Measurements from ENCODE around the gene PCDHGA7.
"Not testable (repeated sequence)": the region's sequence is repeated elsewhere in the genome, so short reads cannot be mapped to it uniquely, and the experiment has no call there.

Gene PCDHGA7

DNA sequence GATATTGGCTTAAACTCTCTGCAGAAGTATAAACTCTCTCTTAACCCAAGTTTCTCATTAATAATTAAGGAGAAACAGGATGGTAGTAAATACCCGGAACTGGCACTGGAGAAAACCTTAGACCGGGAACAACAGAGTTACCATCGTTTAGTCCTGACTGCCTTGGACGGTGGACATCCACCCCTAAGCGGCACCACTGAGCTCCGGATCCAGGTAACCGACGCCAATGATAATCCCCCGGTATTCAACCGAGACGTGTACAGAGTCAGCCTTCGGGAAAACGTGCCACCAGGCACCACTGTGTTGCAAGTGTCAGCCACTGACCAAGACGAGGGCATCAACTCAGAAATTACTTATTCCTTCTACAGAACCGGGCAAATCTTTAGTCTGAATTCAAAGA, 16.1 kb downstream of the PCDHGA7 start:
- no peak for DNase-seq (ENCODE audit: low read depth in 3 of 3)

DNA sequence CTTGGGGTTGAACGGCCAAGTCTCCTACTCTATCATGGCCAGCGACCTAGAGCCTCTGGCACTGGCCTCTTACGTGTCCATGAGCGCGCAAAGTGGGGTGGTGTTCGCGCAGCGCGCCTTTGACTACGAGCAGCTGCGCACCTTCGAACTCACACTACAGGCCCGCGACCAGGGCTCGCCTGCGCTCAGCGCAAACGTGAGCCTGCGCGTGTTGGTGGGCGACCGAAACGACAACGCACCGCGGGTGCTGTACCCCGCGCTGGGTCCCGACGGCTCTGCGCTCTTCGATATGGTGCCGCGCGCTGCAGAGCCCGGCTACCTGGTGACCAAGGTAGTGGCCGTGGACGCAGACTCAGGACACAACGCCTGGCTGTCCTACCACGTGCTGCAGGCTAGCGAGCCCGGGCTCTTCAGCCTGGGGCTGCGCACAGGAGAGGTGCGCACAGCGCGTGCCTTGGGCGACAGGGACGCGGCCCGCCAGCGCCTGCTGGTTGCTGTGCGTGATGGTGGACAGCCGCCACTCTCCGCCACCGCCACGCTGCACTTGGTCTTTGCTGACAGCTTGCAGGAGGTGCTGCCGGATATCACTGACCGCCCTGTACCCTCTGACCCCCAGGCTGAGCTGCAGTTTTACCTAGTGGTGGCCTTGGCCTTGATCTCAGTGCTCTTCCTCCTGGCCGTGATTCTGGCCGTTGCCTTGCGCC, 17.2 kb downstream of the PCDHGA7 start:
- no peak for DNase-seq (ENCODE audit: low read depth in 3 of 3)

DNA sequence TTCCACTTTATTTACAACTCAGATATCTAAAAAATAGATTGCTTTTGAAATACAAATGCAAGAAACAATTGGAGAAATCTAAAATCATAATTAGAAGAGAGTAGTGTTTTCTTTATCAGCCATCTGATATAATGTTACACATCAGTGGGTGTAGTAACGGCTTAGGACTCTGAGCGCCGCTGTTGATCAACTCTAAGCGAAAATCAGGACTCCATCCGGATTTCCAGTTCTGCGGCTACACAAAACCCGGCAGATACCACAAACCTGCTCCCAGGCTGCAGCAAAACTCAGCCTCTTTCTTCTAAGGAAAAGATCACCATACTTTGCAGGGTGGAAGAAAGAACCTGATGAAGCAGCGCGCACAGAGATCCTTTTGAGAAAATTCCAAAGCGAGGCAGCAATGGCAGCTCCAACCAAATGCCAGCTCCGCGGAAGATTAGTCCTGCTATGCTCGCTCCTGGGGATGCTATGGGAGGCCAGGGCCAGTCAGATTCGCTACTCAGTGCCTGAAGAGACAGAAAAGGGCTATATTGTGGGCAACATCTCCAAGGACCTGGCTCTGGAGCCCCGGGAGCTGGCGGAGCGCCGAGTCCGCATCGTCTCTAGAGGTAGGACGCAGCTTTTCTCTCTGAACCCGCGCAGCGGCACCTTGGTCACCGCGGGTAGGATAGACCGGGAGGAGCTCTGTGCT, 20.2 kb downstream of the PCDHGA7 start, which contains the start of gene PCDHGA9:
Gene PCDHGA9, plus strand, starts transcription at position 226 of the 691 bp plus-strand sequence. Its CDS starts 175 bp downstream, at position 401.
- no peak for DNase-seq (ENCODE audit: low read depth in 3 of 3)

DNA sequence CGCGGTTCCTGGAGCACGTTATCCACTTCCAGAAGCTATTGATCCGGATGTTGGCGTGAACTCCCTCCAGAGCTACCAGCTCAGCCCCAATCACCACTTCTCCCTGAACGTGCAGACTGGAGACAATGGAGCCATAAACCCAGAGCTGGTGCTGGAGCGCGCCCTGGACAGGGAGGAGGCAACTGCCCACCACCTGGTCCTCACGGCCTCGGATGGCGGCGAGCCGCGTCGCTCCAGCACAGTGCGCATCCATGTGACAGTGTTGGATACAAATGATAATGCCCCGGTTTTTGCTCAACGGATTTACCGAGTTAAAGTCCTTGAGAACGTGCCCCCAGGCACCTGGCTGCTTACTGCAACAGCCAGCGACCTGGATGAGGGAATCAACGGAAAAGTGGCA, 20.8 kb downstream of the PCDHGA7 start:
- no peak for DNase-seq (ENCODE audit: low read depth in 3 of 3)

DNA sequence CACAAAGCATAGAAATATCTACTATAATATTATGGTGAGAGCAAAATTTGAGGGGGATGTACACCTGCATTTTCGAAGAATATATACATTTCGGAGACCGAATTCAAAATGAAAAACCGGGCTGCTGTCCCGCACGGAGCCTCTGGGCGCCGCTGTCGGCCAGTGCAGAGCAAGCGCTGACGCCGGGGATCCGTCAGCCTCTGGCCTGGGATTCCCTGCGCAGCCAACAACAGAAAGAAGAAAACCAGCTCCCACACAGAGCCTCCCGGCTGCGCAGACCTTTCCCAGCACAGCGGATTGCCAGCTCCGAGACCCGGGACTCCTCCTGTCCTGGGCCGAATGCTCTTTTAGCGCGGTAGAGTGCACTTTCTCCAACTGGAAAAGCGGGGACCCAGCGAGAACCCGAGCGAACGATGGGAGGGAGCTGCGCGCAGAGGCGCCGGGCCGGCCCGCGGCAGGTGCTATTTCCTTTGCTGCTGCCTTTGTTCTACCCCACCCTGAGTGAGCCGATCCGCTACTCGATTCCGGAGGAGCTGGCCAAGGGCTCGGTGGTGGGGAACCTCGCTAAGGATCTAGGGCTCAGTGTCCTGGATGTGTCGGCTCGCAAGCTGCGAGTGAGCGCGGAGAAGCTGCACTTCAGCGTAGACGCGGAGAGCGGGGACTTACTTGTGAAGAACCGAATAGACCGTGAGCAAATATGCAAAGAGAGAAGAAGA, 25.4 kb downstream of the PCDHGA7 start, which contains the start of gene PCDHGB6:
Gene PCDHGB6, plus strand, starts transcription at position 232 of the 716 bp plus-strand sequence. Its CDS starts 182 bp downstream, at position 414.
- not testable (repeated sequence) for DNase-seq (ENCODE audit: low read depth in 3 of 3)

DNA sequence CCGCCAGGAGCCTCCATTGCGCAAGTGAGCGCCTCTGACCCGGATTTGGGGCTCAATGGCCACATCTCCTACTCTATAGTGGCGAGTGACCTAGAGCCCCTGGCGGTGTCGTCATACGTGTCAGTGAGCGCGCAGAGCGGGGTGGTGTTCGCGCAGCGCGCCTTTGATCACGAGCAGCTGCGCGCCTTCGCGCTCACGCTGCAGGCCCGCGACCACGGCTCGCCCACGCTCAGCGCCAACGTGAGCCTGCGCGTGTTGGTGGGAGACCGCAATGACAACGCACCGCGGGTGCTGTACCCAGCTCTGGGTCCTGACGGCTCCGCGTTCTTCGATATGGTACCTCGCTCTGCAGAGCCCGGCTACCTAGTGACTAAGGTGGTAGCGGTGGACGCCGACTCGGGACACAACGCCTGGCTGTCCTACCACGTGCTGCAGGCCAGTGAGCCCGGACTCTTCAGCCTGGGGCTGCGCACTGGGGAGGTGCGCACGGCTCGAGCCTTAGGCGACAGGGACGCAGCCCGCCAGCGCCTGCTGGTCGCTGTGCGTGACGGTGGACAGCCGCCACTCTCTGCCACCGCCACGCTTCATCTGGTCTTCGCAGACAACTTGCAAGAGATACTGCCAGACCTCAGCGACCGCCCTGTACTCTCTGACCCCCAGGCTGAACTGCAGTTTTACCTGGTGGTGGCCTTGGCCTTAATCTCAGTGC, 27.2 kb downstream of the PCDHGA7 start:
- no peak for DNase-seq (ENCODE audit: low read depth in 3 of 3)

DNA sequence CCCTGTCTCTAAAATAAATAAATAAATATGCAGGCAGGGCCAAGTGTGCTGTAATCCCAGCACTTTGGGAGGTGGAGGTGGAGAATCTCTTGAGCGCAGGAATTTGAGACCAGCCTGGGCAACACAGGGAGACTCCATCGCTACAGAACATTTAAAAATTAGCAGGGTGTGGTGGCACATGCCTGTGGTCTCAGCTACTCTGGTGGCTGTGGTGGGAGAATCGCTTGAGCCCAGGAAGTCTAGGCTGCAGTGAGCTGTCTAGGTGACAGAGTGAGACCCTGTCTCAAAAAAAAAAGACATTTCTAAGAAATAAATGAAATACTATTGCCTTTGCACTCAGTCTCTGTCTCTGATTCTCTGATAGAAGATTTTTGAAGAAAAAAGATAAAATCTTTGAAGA, 29.0 kb downstream of the PCDHGA7 start:
- no peak for DNase-seq (ENCODE audit: low read depth in 3 of 3)

DNA sequence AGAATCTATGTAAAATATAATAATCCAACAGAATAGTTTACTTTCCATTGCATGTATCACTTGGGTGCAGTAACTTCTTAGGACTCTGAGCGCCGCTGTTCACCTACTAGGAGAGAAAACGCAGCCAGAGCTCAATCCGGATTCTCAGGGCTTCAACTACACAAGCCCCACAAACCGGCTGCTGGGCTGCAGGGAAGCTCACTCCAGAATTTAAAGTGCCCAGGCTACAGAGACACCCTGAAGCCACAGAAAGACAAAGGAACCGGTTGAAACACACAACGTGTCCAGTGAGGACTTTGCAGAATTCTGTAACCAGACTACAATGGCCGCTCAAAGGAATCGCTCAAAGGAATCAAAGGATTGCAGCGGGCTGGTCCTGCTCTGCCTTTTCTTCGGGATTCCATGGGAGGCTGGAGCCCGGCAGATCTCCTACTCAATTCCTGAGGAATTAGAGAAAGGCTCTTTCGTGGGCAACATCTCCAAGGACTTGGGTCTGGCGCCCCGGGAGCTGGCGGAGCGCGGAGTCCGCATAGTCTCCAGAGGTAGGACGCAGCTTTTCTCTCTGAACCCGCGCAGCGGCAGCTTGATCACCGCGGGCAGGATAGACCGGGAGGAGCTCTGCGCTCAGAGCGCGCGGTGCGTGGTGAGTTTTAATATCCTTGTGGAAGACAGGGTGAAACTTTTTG, 30.5 kb downstream of the PCDHGA7 start, which contains the start of gene PCDHGA10:
Gene PCDHGA10, plus strand, starts transcription at position 134 of the 686 bp plus-strand sequence. Its CDS starts 189 bp downstream, at position 323.
- peak in 1 of 3 donors; percentile 22 for DNase-seq (ENCODE audit: low read depth in 3 of 3)

DNA sequence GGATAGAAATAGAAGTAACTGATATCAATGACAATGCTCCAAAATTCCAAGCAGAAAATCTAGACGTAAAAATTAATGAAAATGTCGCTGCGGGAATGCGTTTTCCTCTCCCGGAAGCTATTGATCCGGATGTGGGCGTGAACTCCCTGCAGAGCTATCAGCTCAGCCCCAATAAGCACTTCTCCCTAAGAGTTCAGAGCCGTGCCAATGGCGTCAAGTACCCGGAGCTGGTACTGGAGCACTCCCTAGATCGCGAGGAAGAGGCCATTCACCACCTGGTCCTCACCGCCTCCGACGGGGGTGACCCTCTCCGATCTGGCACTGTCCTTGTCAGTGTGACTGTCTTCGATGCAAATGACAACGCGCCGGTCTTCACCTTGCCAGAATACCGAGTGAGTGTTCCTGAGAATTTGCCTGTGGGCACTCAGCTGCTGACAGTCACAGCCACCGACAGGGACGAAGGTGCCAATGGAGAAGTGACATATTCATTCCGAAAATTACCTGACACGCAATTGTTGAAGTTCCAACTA, 31.1 kb downstream of the PCDHGA7 start:
- no peak for DNase-seq (ENCODE audit: low read depth in 3 of 3)

DNA sequence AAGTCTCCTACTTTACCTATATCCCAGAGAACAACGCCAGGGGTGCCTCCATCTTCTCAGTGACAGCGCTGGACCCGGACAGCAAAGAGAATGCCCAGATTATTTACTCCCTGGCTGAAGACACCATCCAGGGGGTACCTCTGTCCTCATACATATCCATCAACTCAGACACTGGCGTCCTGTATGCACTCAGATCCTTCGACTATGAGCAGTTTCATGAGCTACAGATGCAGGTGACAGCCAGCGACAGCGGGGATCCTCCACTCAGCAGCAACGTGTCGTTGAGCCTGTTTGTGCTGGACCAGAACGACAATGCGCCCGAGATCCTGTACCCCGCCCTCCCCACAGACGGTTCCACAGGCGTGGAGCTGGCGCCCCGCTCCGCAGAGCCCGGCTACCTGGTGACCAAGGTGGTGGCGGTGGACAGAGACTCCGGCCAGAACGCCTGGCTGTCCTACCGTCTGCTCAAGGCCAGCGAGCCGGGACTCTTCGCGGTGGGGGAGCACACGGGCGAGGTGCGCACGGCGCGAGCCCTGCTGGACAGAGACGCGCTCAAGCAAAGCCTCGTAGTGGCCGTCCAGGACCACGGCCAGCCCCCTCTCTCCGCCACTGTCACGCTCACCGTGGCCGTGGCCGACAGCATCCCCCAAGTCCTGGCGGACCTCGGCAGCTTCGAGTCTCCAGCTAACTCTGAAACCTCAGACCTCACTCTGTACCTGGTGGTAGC, 32.2 kb downstream of the PCDHGA7 start:
- not testable (repeated sequence) for DNase-seq (ENCODE audit: low read depth in 3 of 3)

DNA sequence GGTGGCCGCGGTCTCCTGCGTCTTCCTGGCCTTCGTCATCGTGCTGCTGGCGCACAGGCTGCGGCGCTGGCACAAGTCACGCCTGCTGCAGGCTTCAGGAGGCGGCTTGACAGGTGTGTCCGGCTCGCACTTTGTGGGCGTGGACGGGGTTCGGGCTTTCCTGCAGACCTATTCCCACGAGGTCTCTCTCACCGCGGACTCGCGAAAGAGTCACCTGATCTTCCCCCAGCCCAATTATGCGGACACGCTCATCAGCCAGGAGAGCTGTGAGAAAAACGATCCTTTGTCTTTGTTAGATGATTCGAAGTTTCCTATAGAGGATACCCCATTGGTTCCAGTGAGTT, 32.7 kb downstream of the PCDHGA7 start:
- not testable (repeated sequence) for DNase-seq (ENCODE audit: low read depth in 3 of 3)

DNA sequence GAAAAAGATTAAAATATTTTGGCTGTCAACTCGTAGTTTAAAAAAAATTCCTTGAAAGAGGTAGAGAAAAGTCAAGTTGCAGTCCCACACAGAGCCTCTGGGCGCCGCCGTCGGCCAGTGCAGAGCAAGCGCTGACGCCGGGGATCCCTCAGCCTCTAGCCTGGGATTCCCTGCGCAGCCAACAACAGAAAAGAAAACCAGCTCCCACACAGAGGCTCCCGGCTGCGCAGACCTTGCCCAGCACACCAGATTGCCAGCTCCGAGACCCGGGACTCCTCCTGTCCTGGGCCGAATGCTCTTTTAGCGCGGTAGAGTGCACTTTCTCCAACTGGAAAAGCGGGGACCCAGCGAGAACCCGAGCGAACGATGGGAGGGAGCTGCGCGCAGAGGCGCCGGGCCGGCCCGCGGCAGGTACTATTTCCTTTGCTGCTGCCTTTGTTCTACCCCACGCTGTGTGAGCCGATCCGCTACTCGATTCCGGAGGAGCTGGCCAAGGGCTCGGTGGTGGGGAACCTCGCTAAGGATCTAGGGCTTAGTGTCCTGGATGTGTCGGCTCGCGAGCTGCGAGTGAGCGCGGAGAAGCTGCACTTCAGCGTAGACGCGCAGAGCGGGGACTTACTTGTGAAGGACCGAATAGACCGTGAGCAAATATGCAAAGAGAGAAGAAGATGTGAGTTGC, 35.1 kb downstream of the PCDHGA7 start, which contains the start of gene PCDHGB7:
Gene PCDHGB7, plus strand, starts transcription at position 184 of the 679 bp plus-strand sequence. Its CDS starts 183 bp downstream, at position 367.
- peak in 2 of 3 donors; percentile 19 to 50 for DNase-seq (ENCODE audit: low read depth in 3 of 3)

DNA sequence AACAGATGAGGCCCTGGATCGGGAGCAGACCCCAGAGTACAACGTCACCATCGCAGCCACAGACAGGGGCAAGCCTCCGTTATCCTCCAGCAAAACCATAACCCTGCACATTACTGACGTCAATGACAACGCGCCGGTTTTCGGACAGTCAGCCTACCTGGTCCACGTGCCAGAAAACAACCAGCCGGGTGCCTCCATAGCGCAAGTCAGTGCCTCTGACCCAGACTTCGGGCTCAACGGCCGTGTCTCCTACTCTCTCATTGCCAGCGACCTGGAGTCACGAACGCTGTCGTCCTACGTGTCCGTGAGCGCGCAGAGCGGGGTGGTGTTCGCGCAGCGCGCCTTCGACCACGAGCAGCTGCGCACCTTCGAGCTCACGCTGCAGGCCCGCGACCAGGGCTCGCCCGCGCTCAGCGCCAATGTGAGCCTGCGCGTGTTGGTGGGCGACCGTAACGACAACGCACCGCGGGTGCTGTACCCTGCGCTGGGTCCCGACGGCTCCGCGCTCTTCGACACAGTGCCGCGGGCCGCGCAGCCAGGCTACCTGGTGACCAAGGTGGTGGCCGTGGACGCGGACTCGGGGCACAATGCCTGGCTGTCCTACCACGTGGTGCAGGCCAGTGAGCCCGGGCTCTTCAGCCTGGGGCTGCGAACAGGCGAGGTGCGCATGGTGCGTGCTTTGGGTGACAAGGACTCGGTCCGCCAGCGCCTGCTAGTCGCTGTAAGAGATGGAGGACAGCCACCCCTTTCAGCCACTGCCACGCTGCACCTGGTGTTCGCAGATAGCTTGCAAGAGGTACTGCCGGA, 36.7 kb downstream of the PCDHGA7 start:
- no peak for DNase-seq (ENCODE audit: low read depth in 3 of 3)

DNA sequence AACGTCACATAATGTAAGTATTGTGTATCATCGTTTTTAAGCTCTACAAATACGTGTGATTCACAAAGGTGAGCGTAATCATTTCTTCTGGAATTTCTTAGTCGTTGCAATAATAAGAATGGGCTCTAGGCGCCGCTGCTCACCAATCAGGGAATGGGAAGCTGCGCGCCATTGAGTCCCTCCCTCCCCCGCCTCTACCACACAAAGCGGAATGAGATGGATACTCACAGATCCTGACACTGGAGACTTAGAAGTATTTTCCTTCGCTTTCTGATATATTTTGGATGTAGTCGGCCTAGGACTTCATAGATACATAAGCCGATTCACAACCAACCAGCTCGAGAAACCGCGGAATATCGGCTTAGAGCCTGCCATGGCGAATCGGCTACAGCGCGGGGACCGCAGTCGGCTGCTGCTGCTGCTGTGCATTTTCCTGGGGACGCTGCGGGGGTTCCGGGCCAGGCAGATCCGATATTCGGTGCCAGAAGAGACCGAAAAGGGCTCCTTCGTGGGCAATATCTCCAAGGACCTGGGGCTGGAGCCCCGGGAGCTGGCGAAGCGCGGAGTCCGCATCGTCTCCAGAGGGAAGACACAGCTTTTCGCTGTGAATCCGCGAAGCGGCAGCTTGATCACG, 38.4 kb downstream of the PCDHGA7 start, which contains the start of gene PCDHGA11:
Gene PCDHGA11, plus strand, starts transcription at position 197 of the 634 bp plus-strand sequence. Its CDS starts 177 bp downstream, at position 374.
- peak in 1 of 3 donors; percentile 24 for DNase-seq (ENCODE audit: low read depth in 3 of 3)

DNA sequence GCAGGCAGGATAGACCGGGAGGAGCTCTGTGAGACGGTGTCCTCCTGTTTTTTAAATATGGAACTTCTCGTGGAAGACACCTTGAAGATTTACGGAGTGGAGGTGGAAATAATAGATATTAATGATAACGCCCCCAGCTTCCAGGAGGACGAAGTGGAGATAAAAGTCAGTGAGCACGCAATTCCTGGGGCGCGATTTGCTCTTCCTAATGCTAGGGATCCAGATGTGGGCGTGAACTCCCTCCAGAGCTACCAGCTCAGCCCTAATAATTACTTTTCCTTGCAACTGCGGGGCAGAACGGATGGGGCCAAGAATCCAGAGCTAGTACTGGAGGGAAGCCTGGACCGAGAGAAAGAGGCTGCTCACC, 38.9 kb downstream of the PCDHGA7 start:
- no peak for DNase-seq (ENCODE audit: low read depth in 3 of 3)

DNA sequence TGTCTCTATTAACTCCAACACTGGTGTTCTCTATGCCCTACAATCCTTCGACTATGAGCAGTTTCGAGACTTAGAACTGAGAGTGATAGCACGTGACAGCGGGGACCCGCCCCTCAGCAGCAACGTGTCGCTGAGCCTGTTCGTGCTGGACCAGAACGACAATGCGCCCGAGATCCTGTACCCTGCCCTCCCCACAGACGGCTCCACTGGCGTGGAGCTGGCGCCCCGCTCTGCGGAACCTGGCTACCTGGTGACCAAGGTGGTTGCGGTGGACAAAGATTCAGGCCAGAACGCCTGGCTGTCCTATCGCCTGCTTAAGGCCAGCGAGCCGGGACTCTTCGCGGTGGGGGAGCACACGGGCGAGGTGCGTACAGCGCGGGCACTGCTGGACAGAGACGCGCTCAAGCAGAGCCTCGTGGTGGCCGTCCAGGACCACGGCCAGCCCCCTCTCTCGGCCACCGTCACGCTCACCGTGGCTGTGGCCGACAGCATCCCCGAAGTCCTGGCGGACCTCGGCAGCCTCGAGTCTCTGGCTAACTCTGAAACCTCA, 40.3 kb downstream of the PCDHGA7 start:
- no peak for DNase-seq (ENCODE audit: low read depth in 3 of 3)

DNA sequence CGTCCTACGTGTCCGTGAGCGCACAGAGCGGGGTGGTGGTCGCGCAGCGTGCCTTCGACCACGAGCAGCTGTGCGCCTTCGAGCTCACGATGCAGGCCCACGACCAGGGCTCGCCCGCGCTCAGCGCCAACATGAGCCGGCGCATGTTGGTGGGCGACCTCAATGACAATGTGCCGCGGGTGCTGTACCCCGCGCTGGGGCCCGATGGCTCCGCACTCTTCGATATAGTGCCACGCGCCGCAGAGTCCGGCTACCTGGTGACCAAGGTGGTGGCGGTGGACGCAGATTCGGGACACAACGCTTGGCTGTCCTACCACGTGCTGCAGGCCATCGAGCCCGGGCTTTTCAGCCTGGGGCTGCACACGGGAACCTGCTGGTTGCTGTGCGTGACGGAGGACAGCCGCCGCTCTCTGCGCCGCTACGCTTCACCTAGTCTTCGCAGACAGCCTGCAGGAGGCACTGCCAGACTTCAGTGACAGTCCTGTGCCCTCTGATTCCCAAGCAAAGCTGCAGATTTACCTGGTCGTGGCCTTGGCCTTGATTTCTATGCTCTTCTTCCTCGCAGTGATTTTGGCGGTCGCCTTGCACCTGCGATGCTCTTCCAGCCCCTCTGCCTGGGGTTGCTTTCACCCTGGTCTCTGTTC, 45.4 kb downstream of the PCDHGA7 start:
- DNase-seq (ENCODE audit: low read depth in 3 of 3) = no peak
